H1 (cell line): ENCODE measurements around the gene TMEM44.

Experiments used
- ATF2 ChIP-seq: IDR thresholded peaks from 2 replicates; pipeline ENCODE4 v1.6.1; 2012; ENCODE audit warnings: low read length, inconsistent platforms
- CEBPB ChIP-seq: IDR thresholded peaks from 2 replicates; pipeline ENCODE4 v1.6.1; 2012; ENCODE audit warnings: low read depth, low read length
- CTCF ChIP-seq, 3 experiments: IDR thresholded peaks; 1 replicate in 2 of 3; 2 replicates in 1 of 3; pipeline versions ENCODE4 v1.5.1 to v1.6.1; 2011; ENCODE audit warnings: low read length in 3 of 3, mild to moderate bottlenecking in 3 of 3, inconsistent platforms in 2 of 3, low read depth in 1 of 3, moderate library complexity in 1 of 3; ENCODE audit not compliant: insufficient read depth in 1 of 3; ENCODE audit errors: control extremely low read depth in 1 of 3
- HDAC2 ChIP-seq, 2 experiments: fragments of 300-600 bp in 1 of 2; sonication (generic) in 1 of 2; IDR thresholded peaks; 2 replicates each; pipeline ENCODE4 v1.6.1; 2011 to 2012; ENCODE audit warnings: low read depth in 2 of 2, low read length in 2 of 2, mild to moderate bottlenecking in 2 of 2, moderate library complexity in 2 of 2, borderline replicate concordance in 1 of 2, inconsistent platforms in 1 of 2
- POLR2A ChIP-seq, 2 experiments: IDR thresholded peaks; 1 replicate in 1 of 2; 2 replicates in 1 of 2; pipeline ENCODE4 v1.6.1; 2011; ENCODE audit warnings: low read depth in 2 of 2, low read length in 2 of 2, mild to moderate bottlenecking in 2 of 2; ENCODE audit errors: control extremely low read depth in 1 of 2
- SIX5 ChIP-seq: IDR thresholded peaks from 2 replicates; pipeline ENCODE4 v1.6.1; 2011; ENCODE audit warnings: mild to moderate bottlenecking, low read depth, low read length

- TF ChIP-seq HDAC2 (IDR thresholded peaks at IDR 0.05; ENCODE audit: borderline replicate concordance in 1 of 2, low read depth in 2 of 2, low read length in 2 of 2) (no peak), SIX5 (no peak), CTCF (IDR thresholded peaks at IDR 0.05; ENCODE audit: control extremely low read depth in 1 of 3, insufficient read depth in 1 of 3, low read depth in 1 of 3, low read length in 3 of 3) (no peak), ATF2 (no peak), POLR2A (IDR thresholded peaks at IDR 0.05; ENCODE audit: control extremely low read depth in 1 of 2, low read depth in 2 of 2, low read length in 2 of 2) (no peak), CEBPB (no peak)
These were observed 9.6 kb upstream of the TMEM44 start for GRCh38 chr3:194642769-194643168.
